CD4-positive, alpha-beta T cell treated with Interleukin-1 beta for 1 hour (primary cell): ENCODE data around the gene FOXL2NB.
A peak's percentile ranks its signal among the peaks of the same experiment; 100 is the strongest.
"Not testable (repeated sequence)": the region's sequence is repeated elsewhere in the genome, so short reads cannot be mapped to it uniquely, and the experiment has no call there.

Experiments used
- DNase-seq, 2 donors: peaks; one replicate each; pipeline ENCODE4 v3.0.0-alpha.2; 2020 to 2022

FOXL2NB gene

DNA sequence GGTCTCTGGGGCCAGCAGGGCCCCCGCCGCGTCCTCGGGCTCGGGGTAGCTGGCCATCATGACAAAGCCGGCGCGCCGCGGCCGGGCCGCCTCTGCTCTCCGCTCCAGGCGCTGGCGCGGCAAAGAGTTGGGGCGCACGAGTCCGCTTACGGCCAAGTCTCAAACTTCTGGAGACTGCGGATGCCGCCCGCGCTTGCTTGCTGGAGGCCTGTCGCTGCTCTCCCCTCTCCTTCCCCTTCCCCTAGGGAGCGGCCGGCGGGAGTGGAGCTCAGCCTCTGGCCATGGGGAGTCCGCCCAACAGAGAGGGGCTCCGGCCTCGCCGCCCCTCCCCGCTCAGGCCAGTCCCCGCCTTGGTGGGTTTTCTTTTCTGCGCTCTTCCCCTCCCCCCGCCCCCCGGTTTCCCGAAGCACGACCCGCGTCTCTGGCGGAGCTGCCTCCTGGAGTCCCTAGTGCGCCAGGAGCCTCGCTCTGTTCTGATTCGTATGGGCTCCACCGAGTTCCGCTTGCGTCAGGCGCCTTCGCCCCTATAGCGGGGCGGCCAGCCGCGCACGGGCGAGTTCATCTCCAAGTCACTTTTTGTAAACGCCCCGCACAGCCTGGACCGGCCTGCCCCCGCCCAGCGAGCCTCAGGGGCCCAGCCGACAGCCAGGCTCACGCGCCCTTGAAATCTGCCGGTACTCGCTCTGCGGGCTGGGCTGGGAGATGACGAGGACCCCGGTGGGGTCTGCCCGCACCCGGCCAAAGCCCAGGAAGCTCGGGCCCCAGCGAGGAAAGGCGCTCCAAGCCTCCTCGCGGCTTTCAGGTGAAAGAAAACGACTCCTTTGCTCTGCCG lies at the start of gene FOXL2NB, which contains the start of gene FOXL2:
FOXL2NB (plus strand) TSS at position 555 of the 832 bp plus-strand sequence; CDS start at position 703, 148 bp downstream.
FOXL2 (minus strand) TSS at position 475 of the 832 bp plus-strand sequence; CDS start at position 60, 415 bp downstream.
- DNase-seq = peak in 1 of 2 donors; percentile 34

DNA sequence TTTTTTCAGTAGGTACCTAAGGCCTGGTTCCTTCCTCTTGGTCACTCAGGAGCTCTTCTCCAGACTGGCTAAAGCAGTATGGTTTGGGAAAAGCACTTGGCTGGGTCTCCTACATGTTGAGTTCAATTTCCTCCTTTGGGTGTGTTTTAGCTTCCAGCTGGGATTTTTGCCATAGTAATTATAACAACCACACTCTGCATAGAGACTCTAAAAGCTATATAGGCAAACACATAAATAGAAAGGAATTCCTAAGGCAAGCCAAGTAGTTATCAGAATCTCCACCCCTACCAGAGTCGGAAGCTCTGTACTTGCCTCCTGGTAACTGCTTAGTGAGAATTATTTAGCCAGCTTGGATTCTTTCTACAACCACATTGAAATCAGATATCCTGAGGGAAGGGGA lies 48.7 kb upstream of the FOXL2NB start:
- no peak for DNase-seq

- no peak for DNase-seq
Observed at GRCh38 chr3:138898708-138899107, 48.3 kb upstream of the FOXL2NB start.

DNA sequence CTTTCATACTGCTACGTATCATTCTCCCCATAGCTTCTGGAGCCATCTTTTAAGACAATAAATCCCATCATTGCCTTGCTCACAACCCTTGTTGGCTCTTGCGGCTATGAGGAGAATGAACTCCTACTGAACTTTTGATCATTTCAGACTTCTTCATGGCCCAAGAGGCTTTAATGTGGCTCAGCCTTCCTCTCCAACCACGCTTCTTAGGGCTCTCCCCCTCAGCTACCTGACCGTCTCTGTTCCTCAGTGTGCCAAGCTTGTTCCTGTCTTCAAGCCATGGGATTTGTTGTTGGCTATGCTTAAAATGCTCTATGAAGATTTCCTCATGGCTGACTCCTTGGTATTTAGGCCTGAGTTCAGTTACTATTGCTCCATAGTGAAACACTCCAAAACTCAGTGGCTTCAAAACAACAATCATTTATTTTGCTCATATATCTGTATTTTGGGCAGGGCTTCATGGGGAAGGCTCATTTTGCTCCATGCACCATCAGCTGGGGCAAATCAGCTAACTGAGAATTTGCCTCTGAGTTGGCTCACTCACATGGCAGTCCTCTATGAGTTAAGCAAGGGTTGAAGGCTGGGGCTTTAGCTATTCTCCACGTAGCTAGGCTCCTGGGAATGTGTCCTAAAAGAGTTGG lies 47.5 kb upstream of the FOXL2NB start:
- no peak for DNase-seq

DNA sequence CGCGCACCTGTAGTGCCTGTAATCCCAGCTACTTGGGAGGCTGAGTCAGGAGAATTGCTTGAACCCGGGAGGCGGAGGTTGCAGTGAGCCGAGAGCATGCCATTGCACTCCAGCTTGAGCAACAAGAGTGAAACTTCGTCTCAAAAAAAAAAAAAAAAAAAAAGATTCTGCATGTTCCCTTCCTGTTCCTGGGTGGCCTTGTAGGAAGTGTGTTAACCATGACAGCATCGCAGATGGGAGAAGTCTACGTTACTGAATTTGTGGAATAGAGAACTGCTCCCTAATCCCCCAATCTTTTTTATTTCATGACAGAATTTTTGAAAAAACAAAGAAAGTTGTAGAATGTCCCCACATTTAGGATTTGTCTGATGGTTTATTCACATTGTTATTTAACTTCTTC lies 45.5 kb upstream of the FOXL2NB start:
- no peak for DNase-seq

DNA sequence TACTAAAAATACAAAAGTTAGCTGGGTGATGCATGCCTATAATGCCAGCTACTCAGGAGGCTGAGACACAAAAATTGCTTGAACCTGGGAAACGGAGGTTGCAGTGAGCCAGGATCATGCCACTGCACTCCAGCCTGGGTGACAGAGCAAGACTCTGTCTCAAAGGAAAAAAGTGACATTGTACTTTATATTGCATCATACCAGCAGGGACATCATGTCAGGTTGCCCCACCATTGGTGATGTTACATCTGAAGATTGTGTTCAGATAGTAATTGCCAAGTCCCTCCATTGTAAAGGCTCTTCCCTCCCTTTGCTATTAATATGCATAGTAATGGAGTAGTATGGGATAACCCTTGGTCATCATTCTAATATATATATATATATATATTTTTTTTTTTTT lies 44.8 kb upstream of the FOXL2NB start:
- no peak for DNase-seq

DNA sequence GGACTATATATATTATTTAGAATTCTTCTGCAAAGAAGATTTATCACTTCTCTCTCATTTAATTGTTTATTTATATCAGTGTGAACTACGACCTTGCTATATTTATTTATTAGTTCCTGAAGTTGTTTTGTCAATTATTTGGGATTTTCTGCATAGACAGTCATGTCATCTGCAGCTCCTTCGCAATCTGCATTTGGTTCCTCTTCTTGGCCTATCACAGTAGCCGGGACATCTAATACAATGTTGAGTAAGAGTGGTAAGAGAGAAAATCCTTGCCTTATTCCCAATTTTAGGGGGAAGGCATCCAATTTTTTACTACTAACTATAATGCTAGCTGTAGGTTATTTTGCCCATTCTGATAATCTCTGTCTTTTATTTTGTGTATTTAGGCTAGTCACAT lies 39.5 kb upstream of the FOXL2NB start:
- no peak for DNase-seq

- DNase-seq = no peak
Observed at GRCh38 chr3:138908846-138909245, 38.2 kb upstream of the FOXL2NB start.

- DNase-seq = no peak
Observed at GRCh38 chr3:138909904-138910303, 37.1 kb upstream of the FOXL2NB start.

DNA sequence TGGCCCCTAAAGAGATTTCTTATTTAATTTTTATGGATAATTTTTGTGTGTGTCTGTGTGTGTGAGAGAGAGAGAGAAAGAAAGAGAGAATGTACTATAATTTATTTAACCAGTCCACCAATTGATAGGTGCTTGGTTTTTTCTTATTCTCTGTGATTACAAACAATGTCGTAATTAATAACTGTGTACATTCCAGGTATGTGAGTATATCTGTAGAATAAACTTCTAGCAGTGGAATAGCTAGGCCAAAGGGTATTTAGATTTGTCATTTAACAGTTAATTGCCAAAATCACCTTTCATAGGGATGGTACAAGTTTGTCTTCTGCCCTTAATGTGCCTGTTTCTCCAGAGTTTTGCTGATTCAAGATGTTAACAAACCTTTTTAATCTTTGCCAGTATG lies 35.4 kb upstream of the FOXL2NB start:
- no peak for DNase-seq

DNA sequence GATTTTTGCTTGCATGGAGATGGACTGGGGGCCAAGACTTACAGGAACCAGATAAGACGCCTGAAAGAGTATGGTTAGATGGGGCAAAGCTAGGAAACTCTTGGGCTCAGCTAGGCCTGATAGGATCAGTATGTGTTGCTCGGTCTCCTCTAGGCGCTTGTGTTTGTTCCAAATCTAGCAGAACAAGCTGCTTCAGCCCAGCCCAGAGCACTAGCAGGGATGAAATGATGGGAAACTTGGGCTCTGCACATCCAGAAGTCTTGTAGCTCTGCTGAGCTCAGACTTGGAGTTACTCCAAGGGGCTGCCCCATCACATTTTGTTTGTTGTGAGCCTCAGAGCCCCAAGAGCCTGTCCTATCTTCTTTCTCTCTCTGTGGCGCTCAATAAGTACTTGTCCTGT lies 34.8 kb upstream of the FOXL2NB start:
- DNase-seq = no peak

GRCh38 chr3:138913766-138914165 lies 33.3 kb upstream of the FOXL2NB start:
- no peak for DNase-seq

DNA sequence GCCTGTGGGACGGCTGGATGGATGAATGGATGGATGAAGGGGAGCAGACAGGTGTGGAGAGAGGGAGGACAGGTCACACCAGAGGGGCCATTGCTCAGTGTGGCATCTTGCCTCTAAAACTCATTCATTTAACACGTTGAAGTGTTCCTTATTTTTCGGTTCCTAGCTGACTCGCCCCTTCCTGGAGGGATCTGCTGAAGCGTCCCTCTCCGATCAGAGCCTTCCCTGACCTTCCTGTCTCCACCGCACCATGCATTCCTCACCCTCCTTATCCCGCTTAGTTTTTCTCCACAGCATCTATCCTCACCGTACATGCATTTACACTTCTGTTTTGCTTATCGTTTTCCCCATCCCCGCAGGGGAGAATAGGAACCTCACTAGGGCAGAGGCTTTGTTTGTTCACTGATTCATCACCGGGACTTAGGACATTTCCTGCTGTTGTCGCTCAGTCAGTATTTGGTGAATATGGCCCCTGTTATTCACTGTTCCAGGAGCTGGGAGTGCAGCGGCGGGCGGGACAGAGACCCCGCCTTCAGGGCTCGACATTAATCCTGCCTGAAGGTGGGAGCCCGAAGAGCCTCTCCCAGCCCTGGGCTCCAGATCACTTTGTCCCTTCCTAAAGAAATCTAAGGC lies 32.0 kb upstream of the FOXL2NB start:
- peak in 1 of 2 donors; percentile 13 for DNase-seq

GRCh38 chr3:138915503-138916498 lies 31.2 kb upstream of the FOXL2NB start:
- peak; percentile 78 to 83 for DNase-seq

- no peak for DNase-seq
Observed at GRCh38 chr3:138916824-138917223, 30.2 kb upstream of the FOXL2NB start.

DNA sequence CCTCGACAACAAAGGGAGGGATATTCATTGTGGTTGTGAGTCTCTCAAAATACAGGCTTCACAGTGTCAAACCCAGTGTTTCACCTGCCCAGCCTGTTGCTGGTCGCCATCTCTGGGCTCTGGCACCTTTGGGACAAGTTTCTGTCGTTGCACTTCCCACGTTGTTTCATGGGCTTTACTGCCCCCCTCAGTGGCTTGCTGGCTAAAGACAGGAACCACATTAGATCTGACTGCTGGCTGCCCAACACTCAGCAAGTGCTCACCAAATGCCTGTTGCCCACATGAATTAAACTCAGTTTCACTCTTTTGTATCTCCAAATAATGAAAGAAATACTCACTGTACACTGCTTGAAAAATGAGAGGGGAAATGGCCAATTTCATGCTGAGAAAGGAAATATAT lies 27.7 kb upstream of the FOXL2NB start:
- DNase-seq = no peak

DNA sequence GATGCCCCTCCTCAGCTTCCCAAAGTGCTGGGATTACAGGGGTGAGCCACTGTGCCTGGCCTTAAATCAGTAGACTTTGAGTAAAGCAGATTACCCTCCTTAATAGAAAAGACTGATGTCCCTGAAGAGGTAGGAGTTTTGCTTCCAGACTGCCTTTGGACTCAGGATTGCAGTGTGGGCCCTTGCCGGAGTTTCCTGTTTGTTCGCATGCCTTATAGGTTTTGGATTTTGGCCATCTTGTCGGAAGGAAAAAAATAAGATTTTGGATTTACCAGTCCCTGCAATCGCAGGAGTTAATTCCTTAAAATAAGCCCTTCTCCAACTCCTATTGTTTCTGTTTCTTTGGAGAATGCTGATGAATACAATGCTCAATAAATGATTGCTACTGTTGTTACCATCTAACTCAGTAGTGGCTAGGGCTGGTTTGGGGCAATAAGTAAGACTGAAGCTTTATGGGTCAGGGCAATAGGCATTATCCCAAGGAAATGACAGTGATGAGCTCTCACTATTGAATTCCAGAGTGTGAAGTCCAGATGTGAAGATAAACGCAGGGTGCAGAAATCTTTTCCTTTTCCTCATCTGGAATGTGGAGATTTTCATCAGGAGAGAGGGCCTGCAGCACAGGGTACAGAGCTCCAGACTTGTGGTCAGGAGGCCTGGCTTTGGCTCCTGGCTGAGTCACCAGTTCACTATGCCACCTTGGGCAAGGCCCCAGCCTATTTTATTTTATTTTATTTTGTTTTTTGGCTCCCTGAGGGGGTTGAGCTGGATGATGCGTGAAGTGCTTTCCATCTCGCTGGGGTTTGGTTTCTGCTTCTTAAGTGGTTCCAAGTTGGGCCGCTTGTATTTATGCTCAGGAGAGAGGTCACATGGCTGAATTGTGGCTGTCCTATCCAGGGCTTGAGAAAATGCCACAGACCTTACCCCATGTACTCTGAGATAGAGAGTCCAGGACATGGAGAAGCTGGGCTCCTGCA lies 25.4 kb upstream of the FOXL2NB start:
- DNase-seq = no peak

DNA sequence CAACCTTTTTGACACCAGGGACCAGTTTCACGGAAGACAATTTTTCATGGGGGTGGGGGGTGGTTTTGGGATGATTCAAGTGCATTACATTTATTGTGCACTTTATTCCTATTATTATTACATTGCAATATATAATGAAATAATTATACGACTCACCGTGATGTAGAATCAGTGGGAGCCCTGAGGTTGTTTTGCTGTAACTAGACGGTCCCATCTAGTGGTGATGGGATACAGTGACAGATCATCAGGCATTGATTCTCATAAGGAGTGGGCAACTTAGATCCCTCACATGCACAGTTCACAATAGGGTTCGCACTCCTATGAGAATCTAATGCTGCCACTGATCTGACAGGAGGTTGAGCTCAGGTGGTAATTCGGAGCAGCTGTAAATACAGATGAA lies 24.6 kb upstream of the FOXL2NB start:
- not testable (repeated sequence) for DNase-seq

GRCh38 chr3:138923531-138923994 lies 23.5 kb upstream of the FOXL2NB start:
- peak; percentile 77 to 83 for DNase-seq

DNA sequence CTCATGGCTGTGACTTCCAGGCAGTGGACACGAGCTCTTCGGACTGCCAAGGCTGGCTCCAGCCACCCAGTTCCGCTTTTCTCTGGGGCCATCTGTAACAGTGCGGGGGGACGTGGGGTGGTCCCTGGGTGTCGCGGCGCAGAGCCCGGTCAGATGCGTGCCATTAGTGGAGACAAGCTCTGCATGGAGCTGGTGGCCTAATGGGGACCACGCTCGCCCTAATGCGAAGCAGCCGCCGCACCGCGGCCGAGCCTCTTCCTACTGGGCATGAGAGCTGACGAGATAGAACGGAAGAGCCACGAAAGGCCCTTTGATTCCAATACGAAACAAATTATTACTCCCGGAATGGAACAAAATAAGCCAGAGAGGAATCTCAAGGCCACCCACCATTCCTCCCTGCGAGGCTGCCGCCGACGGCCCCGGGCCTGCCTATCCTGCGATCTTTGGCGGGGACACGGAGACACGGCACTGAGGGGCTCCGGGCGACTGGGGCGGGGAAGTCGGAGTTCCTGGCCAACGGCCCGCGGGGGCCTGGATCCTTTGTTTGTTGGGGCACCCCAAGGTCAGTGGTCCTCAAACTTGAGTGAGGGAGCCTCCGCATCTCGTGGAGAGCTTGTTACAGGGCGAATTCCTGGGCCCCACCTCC lies 18.2 kb upstream of the FOXL2NB start:
- DNase-seq = no peak
